ENCODE measurements around the gene ANKRD65.
"Not testable (repeated sequence)": the region's sequence is repeated elsewhere in the genome, so short reads cannot be mapped to it uniquely, and the experiment has no call there.

The ANKRD65 gene

GRCh38 chr1:1418464-1419362 is 2.4 kb downstream of the ANKRD65 start:
- in situ Hi-C loops (cut with MboI; ENCODE audit: low sequenced_read_pairs) = no loop called here

- in situ Hi-C loops (cut with MboI; ENCODE audit: low sequenced_read_pairs) = not testable (repeated sequence)
Observed at GRCh38 chr1:1417825-1418463, 3.1 kb downstream of the ANKRD65 start.

GRCh38 chr1:1417396-1417795 is 3.7 kb downstream of the ANKRD65 start:
- in situ Hi-C loops (cut with MboI; ENCODE audit: low sequenced_read_pairs) = not testable (repeated sequence)

- in situ Hi-C loops (cut with MboI; ENCODE audit: low sequenced_read_pairs) = no loop called here
Observed at GRCh38 chr1:1415751-1416150, 5.3 kb downstream of the ANKRD65 start.

- in situ Hi-C loops (cut with MboI; ENCODE audit: low sequenced_read_pairs) = not testable (repeated sequence)
Observed at GRCh38 chr1:1412311-1412902, 8.7 kb downstream of the ANKRD65 start.

- in situ Hi-C loops (cut with MboI; ENCODE audit: low sequenced_read_pairs) = no loop called here
Observed at GRCh38 chr1:1411626-1412025, 9.4 kb downstream of the ANKRD65 start.

GRCh38 chr1:1410238-1410637 is 10.8 kb downstream of the ANKRD65 start:
- in situ Hi-C loops (cut with MboI; ENCODE audit: low sequenced_read_pairs) = not testable (repeated sequence)

GRCh38 chr1:1407636-1408318 is 13.3 kb downstream of the ANKRD65 start:
- in situ Hi-C loops (cut with MboI; ENCODE audit: low sequenced_read_pairs) = no loop called here

- in situ Hi-C loops (cut with MboI; ENCODE audit: low sequenced_read_pairs) = no loop called here
Observed at GRCh38 chr1:1406821-1407635, 14.0 kb downstream of the ANKRD65 start, which contains the start of gene MRPL20. Gene MRPL20, minus strand, starts transcription at chr1:1407293. Its CDS starts 76 bp downstream, at chr1:1407217.

- in situ Hi-C loops (cut with MboI; ENCODE audit: low sequenced_read_pairs) = no loop called here
Observed at GRCh38 chr1:1406101-1406820, 14.8 kb downstream of the ANKRD65 start.

GRCh38 chr1:1403653-1404052 is 17.4 kb downstream of the ANKRD65 start:
- in situ Hi-C loops (cut with MboI; ENCODE audit: low sequenced_read_pairs) = no loop called here

- in situ Hi-C loops (cut with MboI; ENCODE audit: low sequenced_read_pairs) = not testable (repeated sequence)
Observed at GRCh38 chr1:1402901-1403392, 18.1 kb downstream of the ANKRD65 start.

GRCh38 chr1:1402072-1402900 is 18.8 kb downstream of the ANKRD65 start:
- in situ Hi-C loops (cut with MboI; ENCODE audit: low sequenced_read_pairs) = no loop called here

GRCh38 chr1:1401457-1402010 is 19.5 kb downstream of the ANKRD65 start:
- in situ Hi-C loops (cut with MboI; ENCODE audit: low sequenced_read_pairs) = no loop called here

- in situ Hi-C loops (cut with MboI; ENCODE audit: low sequenced_read_pairs) = no loop called here
Observed at GRCh38 chr1:1400576-1401456, 20.3 kb downstream of the ANKRD65 start.

- in situ Hi-C loops (cut with MboI; ENCODE audit: low sequenced_read_pairs) = no loop called here
Observed at GRCh38 chr1:1399872-1400575, 21.1 kb downstream of the ANKRD65 start.

Measured in HL-60/S4 treated with phorbol 12-myristate 13-acetate at 8.2 ng/mL for 4 days and 3 days (cell line).